ENCODE measurements around the gene KMT5C.

Gene KMT5C

GRCh38 chr19:55348317-55349034 lies 8.8 kb downstream of the KMT5C start:
- no peak for DNase-seq

DNA sequence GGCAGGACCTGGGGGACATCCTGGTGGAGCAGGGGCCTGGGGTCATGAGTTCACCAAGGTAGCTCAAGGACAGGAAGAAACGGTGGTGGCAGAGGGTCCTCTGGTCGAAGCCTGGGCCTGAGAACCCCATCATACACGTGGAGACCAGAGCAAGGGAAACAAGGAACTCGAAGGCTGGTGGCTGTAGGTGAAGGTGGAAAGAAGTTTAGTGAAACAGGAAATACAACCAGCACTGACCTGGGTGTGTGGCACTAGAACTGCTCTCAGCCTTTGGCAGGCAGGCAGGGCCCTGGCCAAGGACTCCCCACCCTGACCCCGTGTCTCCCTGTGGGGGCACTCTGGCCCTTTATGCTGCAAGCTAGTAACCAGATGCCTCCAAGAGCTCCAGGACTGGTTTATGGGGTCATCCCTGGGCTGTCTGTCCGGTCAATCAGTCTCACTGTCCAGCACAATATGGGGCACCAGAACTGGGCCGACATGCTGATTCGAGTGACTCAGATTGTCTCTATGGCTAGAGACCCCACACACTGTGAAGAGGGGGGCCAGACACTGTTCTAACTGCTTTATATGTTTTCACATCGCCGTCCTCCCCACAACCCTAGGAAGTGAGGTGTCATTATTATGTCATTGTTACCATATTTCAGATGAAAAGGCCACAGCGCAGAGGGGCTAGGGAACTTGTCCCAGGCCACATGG lies 11.1 kb downstream of the KMT5C start:
- no peak for DNase-seq

- DNase-seq, result no peak
Observed at GRCh38 chr19:55352040-55352439, 12.4 kb downstream of the KMT5C start.

GRCh38 chr19:55352549-55353145 lies 13.0 kb downstream of the KMT5C start:
- no peak for DNase-seq

- DNase-seq, result no peak
Observed at GRCh38 chr19:55353356-55353802, 13.7 kb downstream of the KMT5C start.

- DNase-seq, result no peak
Observed at GRCh38 chr19:55353803-55354697, 14.4 kb downstream of the KMT5C start.

- no peak for DNase-seq
Observed at GRCh38 chr19:55354698-55355212, 15.1 kb downstream of the KMT5C start, which contains the start of gene COX6B2. COX6B2 (minus strand) TSS chr19:55354719; CDS start chr19:55354521, 198 bp downstream.

GRCh38 chr19:55355213-55355821 lies 15.6 kb downstream of the KMT5C start:
- DNase-seq, result no peak

GRCh38 chr19:55358493-55358892 lies 18.8 kb downstream of the KMT5C start:
- no peak for DNase-seq

GRCh38 chr19:55358943-55359908 lies 19.6 kb downstream of the KMT5C start:
- DNase-seq, result no peak

DNA sequence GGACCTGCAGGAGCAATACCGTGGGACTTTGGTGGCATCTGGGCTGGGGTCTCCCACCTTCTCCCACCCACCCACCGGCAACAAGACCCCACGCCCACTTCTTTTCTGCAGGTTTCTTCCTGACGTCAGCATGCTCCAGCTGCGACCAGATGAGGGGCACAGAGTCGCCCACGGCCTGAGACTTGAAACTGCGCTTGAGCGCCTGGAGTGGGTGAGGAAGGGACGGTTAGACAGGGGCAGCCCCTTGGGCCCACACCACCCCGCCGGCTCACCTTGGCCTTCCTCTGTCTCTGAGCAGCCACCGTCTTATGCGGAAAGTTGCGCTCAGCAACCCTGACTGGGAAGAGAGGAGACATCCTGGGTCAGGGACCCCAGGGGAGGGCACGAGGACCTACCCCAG lies 21.2 kb downstream of the KMT5C start:
- no peak for DNase-seq

DNA sequence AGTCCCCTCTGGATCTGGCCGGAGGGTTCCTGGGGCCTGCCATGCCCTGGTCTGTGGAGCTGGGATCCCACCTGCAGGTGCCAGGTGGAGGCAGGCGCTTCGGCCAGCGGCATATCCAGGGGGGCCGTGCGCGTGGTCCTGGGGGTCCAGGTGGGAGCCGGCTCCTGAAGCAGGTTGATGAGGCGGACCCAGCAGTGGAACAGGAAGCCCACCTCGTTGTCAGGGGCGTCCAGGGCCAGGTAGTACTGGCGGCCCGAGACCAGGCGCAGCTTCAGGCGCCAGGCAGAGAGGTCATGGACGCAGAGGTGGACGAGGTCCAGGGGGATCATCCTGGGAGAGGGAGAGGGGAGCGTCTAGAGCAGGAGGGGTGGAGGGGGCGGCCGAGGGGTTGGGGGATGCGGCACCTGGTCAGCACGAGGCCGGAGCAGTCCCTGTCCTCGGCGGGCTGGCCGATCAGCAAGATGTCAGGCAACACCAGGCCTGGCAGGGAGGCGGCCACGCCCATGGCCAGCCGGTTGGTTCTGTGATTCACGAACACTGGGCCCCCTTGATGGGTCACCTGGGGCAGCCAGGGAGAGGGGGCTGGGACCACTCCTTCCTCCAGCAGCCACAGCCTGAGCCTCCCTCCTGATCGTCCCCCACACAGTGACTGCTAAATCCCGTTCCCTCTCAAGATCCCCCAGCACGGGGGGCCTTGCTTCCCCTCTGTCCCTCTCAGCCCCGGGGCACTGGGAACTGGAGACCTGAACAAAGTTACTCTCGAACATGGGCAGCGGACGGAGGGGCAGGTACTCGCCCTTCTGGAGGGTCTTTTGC lies 22.7 kb downstream of the KMT5C start:
- no peak for DNase-seq

GRCh38 chr19:55362990-55363716 lies 23.5 kb downstream of the KMT5C start, which contains the start of gene GARIN5B:
GARIN5B (minus strand) TSS chr19:55363260; CDS start chr19:55363066, 194 bp downstream.
- no peak for DNase-seq

GRCh38 chr19:55365245-55365644 lies 25.6 kb downstream of the KMT5C start:
- no peak for DNase-seq

DNA sequence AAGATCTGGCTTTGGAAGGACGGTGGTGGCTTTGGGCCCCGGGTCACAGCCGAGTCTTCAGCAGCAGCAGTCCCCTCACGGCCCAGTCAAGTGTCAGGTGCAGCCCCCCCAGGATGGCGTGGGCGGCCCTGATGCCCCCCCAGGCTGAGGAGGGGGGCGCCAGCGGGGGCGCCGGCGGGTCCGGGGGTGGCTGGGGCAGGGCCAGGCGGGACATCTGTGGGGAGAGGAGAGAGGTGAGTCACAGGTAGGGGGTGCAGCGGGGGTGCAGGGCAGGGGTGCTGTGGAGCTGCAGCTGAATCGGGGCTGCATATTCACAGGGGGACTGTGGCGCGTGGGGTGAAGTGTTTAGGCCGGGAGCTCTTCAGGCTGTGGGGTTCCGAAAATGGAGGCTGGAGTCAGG lies 26.3 kb downstream of the KMT5C start:
- no peak for DNase-seq

- DNase-seq, result no peak
Observed at GRCh38 chr19:55366790-55367189, 27.1 kb downstream of the KMT5C start.

DNA sequence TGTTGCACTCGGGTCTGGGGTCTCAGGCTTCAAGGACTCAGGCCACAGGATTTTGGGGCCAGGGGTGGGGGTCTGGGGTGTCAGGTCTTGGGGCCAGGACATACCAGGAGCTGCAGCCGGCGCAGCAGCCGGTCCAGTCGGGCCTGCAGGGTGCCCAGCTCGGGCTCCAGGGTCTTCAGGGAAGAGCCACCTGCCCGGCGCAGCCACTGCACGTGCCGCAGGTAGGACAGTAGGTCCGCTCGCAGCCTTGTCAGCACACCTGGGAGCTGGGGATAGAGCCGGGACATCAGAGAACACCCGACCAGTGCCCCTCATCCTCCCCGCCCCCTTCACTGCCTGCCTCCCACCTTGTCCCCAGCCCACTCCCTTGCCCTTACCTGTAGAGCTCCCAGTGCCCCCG lies 28.4 kb downstream of the KMT5C start:
- no peak for DNase-seq

GRCh38 chr19:55368701-55369563 lies 29.3 kb downstream of the KMT5C start:
- DNase-seq, result no peak
